GOT3 (cell line): ENCODE results near the gene PIWIL4.
"Not testable (repeated sequence)": the region's sequence is repeated elsewhere in the genome, so short reads cannot be mapped to it uniquely, and the experiment has no call there.

Experiments used
- DNase-seq: peaks from one replicate; lab custom pipeline; 2025; ENCODE audit warnings: mixed read lengths; lab: John Stamatoyannopoulos, UW

Gene PIWIL4

GRCh38 chr11:94638301-94638901 is 71.2 kb downstream of the PIWIL4 start:
- DNase-seq: no peak

- DNase-seq: no peak
Measured at GRCh38 chr11:94638902-94639373, 71.8 kb downstream of the PIWIL4 start.

DNA sequence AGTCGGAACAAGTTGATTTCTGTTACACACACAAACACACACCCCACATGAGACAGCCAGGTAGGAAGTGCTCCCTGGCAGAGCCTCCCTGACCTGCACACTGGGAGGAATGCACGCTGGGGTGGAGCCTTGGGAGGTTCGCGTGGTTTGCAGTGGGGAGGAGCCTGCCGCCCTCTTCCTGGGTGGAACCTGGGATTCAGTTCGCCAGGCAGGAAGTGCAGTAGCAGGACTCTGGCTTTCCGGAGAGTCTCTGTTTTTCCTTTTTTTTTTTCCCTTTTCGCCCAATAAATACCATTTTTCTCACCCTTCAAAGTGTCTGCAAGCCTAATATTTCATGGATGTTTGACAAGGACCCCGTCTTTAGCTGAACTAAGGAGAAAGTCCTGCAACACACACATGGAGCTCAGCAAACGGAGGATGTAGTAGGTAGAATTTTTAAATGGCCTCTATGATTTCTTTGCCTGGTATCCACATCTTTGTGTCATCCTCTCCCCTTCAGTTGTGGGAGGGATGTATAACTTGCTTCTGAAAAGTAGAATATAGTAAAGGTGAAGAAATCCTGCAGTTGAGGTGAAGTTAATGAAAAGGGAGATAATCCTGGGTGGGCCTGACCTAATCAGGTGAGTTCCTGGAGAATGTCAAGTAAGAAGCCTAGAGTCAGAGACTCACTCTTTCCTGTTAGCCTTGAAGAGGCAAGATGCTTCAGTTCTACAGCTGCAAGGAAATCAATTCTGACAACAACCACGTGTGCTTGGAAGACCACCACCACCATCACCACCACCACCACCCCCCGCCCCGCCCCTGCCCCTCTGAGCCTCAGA is 72.9 kb downstream of the PIWIL4 start:
- DNase-seq: no peak

- DNase-seq: no peak
Measured at GRCh38 chr11:94641167-94641761, 74.1 kb downstream of the PIWIL4 start.

GRCh38 chr11:94643186-94643585 is 76.0 kb downstream of the PIWIL4 start:
- DNase-seq: not testable (repeated sequence)

DNA sequence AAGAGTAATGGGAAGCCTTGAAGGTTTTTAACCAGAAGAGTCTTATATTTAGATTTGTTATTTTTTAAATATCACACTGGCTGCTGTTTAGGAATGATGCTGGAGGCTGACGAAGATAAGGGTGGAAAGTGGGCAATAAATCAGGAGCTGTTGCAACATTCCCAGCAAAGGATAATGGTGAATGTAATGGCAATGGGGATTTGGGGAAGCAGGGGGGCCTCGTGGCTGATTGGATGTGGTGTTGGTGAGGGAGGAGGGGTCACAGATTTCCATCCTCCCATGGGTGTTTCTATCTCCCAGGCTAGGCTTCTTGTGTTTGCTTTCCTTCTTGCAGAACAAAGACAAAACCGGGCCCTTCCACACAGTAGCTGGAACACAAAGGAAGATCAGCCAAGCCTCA is 80.8 kb downstream of the PIWIL4 start:
- DNase-seq: no peak

GRCh38 chr11:94648789-94649188 is 81.6 kb downstream of the PIWIL4 start:
- DNase-seq: no peak

DNA sequence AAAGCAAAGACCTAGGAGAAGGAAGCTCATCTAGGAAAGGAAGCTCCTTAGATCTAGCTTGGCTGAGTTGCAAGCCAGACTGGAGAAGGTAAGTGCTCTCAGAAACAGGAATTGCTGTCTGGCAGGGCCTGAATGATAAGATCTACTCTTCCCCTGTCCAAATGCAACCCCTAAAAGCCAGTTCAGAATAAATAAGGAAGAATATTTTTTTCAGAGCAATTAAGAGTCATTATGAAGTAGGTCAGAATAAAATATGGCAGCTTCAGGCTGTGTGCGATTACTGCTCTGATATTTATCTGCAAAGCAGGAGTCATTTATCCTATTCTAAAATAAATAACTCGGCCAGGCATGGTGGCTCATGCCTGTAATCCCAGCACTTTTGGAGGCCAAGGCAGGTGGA is 82.1 kb downstream of the PIWIL4 start:
- no peak for DNase-seq

DNA sequence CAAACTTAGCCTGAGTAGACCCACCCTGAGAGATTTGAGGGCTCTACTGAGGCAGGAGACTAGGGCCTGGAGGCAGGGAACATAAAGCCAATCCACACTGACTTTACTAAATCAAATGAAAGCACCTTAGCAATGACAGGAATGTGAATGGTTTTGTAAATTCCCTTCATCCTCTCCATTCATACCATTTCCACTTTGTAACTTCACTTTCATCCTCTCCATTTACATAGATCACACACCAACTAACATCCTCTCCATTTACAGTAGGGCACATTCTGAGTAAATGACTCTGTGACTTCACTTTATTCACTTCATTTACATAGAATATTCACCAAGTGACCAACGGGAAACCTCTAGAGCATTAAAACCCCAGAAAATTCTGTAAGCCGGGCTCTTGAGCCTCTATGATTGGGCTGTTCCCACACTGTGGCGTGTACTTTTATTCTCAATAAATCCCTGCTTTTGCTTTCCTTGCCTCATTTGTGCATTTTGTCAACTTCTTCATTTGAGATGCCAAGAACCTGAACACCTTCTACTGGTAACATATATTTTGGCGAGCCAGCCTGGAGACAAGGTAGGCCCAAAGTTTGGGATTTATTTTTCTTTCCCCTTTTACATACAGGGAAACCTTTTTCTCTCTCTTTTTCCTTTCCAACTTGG is 82.9 kb downstream of the PIWIL4 start:
- DNase-seq: no peak

DNA sequence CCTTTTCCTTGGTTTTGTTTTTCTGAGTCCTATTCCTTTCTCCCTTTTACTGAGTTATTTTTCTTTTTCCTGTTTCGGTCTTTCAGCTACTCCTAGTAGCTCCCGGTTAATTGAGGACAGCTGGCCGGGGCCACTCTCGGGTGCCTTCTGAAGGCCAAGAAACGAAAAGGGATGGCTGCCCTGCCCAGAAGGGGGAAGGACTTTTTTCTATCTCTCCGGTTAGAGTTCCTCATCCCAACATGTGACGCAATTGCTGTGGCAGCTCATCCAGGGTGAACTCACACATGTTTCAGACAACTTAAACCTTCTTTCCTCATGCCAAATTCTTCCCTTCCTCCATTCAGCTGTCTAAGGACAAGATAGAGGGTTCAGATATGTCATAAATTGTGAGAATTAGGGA is 83.6 kb downstream of the PIWIL4 start:
- no peak for DNase-seq

DNA sequence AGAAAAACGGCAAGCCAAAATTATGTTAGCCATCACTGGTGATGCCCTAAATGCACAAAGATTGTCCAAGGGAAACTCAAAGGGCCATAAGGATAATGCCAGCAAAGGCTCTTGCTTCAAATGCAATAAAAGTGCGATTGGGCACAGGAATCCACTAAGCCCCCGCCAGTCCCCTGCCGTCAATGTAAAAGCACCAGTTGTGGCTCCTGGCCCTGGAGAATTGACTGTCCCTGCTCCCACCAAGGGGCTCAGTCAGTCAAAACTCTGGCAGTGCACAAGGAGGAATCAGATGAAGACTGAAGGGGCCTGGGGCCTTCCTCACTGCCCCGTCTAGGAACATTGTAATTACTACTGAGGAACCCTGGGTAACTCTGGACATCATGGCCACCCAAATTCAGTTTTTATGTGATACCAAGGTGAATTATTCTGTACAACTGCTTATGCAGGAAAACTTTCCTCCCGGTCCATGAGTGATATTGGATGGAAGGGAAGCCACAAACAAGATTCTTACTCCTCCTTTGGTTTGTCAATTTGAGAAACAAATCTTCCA is 85.6 kb downstream of the PIWIL4 start:
- no peak for DNase-seq

DNA sequence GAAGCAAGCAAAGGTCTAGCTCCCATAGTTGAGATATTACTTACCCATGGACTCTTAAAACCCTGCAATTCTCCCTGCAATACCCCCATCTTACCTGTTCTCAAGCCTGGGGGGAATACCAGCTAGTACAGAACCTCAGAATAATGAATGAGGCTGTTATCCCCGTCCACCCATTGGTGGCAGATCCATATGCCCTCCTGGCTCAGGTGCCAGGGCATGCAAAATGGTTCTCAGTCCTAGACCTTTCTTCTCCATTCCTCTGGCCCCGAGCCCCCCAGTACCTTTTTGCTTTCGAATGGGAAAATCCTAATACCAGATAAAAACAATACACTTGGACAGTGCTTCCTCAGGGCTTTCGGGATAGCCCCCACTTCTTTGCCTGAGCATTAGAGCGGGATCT is 86.4 kb downstream of the PIWIL4 start:
- DNase-seq: no peak

DNA sequence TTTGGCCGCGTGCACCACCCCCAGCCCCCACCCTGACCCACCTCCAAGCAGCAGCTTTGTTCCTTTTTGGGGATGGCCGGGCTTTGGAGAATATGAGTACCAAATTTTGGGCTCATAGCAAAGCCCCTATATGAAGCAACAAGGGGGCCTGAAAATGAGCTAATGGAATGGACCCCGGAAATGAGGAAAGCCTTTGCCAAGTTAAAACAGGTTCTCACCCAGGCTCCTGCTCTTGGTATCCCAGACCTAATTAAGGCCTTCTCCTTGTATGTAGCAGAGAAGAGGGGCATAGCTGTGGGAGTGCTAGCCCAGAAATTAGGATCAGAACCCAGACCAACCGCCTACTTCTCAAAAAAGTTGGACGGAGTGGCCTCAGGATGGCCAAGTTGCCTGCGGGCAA is 87.0 kb downstream of the PIWIL4 start:
- no peak for DNase-seq

DNA sequence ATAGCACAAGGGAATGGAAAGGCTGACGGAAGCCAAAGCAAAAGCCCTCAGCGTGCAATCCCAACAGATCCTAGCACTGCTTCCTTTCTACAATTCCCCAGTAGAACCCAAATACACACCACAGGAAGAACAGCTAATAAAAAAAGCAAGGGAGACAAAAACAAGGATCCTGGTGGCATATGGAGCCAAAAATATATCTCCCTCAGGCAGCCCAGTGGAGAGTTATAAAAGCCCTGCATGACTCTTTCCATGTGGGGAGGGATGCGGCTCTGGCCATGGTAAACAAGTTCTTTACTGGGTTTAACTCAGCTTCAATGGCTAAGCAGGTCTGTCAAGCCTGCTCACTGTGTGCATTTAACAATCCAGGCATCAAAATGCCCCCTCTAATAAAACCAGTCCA is 88.1 kb downstream of the PIWIL4 start:
- DNase-seq: no peak

- DNase-seq: no peak
Measured at GRCh38 chr11:94655956-94656355, 88.8 kb downstream of the PIWIL4 start.

GRCh38 chr11:94656968-94657367 is 89.8 kb downstream of the PIWIL4 start:
- DNase-seq: no peak

DNA sequence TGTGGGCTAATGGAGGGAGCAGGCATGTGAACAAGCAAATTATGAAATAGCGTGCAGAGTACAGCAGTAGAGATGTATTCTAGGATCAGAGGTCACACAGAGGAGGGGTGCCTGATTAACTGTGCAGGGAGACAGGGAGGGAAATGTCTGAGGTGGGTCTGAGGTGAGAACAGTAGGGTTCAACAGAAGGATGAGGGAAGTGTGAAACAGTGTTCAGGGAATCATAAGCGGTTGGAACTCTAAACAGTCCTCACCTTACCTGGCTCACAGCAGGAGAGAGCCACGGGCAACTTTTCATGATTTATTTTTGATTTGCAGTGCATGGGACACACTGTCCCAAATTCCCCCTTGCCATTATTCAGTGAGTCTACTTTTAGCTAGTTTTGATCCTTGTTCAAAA is 90.5 kb downstream of the PIWIL4 start:
- DNase-seq: no peak

GRCh38 chr11:94658386-94658785 is 91.2 kb downstream of the PIWIL4 start:
- DNase-seq: no peak

DNA sequence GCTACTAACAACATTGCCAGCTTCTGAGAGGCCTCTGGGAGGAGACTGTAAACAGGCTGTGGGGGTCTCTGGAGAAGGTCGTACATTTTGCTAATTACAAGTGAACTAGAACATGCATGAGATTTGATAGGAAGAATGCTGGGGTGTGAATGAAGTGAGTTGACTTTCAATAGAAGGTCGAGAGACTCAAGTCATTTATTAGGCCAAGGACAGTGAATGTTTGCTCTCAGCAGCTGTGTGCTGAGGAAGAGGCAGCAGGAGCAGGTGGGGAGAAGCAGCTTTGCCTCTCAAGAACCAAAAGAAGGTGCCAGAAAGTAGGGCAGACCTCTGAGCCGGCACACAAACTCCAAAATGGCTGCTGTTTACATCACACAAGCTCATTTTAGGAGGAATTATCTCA is 91.7 kb downstream of the PIWIL4 start:
- DNase-seq: no peak

GRCh38 chr11:94661444-94661843 is 94.3 kb downstream of the PIWIL4 start:
- no peak for DNase-seq

- DNase-seq: no peak
Measured at GRCh38 chr11:94662065-94662779, 95.1 kb downstream of the PIWIL4 start.
